ENCODE results near the gene SEC22C. TPM values are rescaled to one million over a fixed set of nuclear protein-coding genes. Genes with fewer than 3 reads are reported as not detected.

Gene SEC22C
- total RNA-seq, 1 donor from 2014 or later = 39.6 TPM

DNA sequence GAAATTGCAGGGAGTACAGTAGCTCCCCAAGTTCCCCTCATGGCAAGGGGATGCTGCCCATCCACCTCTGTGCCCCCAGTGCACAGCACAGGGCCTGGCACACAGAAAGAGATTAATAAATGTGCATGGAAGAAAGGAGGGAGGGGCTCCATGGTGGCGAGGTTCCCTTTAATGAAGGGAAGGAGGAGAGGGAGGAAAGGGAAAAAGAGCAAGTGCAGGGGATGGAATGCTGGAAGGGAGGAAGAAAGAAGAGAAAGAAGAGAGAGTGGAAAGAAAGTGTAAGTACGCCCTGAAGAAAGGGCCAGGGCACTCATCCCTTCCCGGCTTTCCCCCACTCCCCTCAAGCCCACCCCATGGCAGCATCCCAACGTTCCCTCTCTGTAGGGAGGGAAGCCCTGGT lies 80.9 kb downstream of the SEC22C start:
- intact Hi-C loops (cut with micrococcal nuclease) = loop anchor here (1.0 to 5.0 kb wide), 2 partner anchors 39 to 101 kb away; partner anchors contain the start of gene NKTR
- no peak for DNase-seq
- H3K27me3 Mint-ChIP-seq = peaks cover 61% of the 10 kb centered on the region
- no peaks in the 10 kb centered on the region for H3K36me3 Mint-ChIP-seq (ENCODE audit: low read depth)
- H3K9me3 Mint-ChIP-seq = no peaks in the 10 kb centered on the region
- H3K4me1 Mint-ChIP-seq = peaks cover 17% of the 10 kb centered on the region
- no peak overlapping the region for H3K27ac Mint-ChIP-seq
- peak overlapping the region; percentile 93 for H3K4me3 Mint-ChIP-seq

DNA sequence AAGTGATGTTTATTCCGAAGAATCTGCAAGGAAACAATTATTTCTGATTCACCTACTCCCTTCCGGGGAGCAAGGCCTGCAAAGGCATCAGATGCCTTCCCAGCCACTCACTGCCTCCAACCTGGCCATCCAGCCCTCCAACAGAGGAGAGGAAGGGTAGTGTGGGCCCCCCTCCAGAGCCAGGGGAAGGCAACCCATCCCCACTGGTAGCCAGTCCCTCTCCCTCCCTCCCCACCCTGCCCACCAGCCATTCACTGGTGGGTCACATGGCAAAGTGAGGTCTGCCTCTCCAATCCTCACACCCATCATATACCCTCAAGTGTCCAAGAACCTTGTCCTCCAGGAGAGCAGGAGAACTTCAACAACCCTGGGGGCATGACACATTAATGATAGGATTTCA lies 81.7 kb downstream of the SEC22C start:
- Mint-ChIP-seq H3K36me3 (ENCODE audit: low read depth) (no peaks in the 10 kb centered on the region), H3K9me3 (no peaks in the 10 kb centered on the region), H3K27ac (no peak overlapping the region), H3K4me3 (no peak overlapping the region), H3K4me1 (peaks cover 17% of the 10 kb centered on the region), H3K27me3 (peaks cover 61% of the 10 kb centered on the region)
- intact Hi-C loops (cut with micrococcal nuclease) = loop anchor here (5.0 kb wide), 1 partner anchor 102 kb away; the partner anchor contains the start of gene NKTR
- DNase-seq = no peak

DNA sequence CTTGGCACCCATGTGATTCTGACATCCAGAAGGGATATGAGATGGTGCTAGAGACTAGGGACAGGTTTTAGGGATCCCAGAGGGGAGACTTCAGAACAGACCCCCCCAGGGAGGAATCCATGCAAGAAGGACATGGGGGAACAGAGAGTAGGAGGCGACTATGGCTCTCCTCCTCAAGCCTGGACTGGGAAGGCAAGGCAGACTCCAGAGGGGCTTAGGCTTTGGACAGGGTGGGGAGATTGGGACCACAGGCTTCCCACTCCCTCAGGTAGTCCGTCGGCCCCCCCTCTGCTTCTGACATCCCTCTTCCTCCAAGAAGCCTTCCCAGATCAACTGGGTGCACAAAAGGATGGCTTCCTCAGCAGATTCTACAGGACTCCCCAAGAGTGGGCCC lies 82.3 kb downstream of the SEC22C start:
- Mint-ChIP-seq H3K27ac (no peak overlapping the region), H3K27me3 (peaks cover 61% of the 10 kb centered on the region), H3K4me3 (no peak overlapping the region), H3K9me3 (no peaks in the 10 kb centered on the region), H3K4me1 (peaks cover 17% of the 10 kb centered on the region), H3K36me3 (ENCODE audit: low read depth) (no peaks in the 10 kb centered on the region)
- intact Hi-C loops (cut with micrococcal nuclease) = no loop called here
- DNase-seq = no peak

DNA sequence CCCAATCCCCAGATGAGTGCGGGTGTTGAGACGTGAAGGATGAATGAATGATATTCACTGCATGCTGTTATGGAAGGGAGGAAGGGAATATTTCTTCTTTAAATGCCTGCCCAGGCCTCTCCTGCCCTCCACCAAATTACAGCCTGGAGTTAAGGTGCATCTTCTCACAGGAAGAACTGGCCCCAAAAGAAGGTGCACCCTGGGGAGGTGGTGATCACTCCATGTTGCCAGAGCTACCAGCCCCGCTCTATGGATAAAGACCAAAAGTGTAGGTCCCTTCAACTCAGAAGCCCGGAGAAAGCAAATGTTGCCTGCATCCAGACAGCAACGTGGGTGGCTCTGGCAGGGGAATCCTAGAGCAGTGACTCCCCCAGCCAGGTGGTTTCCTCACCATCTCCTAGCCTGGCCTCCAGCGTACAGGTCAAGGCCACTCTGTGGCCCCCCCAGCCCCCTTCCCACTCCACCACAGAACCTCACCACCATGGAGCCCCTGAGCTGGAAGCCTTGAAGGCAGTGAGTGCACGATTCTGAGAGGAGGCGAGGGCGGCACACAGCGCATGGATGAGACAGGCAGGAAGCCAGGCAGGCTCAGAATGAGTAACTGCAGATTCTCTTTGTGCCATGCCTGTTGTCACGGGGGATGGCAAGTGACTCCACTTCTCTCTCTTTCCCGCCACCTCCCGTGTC lies 82.8 kb downstream of the SEC22C start:
- no peak overlapping the region for H3K4me3 Mint-ChIP-seq
- no peak for DNase-seq
- no peaks in the 10 kb centered on the region for H3K9me3 Mint-ChIP-seq
- intact Hi-C loops (cut with micrococcal nuclease) = no loop called here
- H3K27me3 Mint-ChIP-seq = peaks cover 58% of the 10 kb centered on the region
- no peaks in the 10 kb centered on the region for H3K36me3 Mint-ChIP-seq (ENCODE audit: low read depth)
- peaks cover 17% of the 10 kb centered on the region for H3K4me1 Mint-ChIP-seq
- H3K27ac Mint-ChIP-seq = no peak overlapping the region

DNA sequence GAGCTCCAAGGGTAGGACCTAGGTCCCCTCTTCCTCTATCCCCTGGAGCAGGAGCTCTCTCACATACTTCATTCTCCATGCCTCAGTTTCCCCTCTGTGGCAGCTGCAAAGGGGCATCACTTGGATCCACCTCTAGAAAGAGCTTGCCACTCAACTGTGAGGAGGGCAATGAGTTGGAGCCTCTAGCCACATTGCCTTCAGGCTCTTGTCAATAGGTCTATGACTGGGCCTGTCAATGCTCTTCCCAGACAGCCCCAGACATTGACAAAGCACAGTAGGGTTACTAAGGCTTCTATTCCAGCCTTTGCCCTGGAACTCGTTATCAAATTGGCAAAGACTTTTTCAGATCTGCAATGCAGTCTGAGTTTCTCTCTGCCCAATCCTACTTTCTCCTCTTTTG lies 83.7 kb downstream of the SEC22C start:
- Mint-ChIP-seq H3K27me3 (peaks cover 51% of the 10 kb centered on the region), H3K36me3 (ENCODE audit: low read depth) (no peaks in the 10 kb centered on the region), H3K9me3 (no peaks in the 10 kb centered on the region), H3K27ac (no peak overlapping the region), H3K4me1 (peaks cover 12% of the 10 kb centered on the region), H3K4me3 (no peak overlapping the region)
- intact Hi-C loops (cut with micrococcal nuclease) = no loop called here
- DNase-seq = no peak

Other genes with a start within 250 kb of the SEC22C start
- not detected in 2 replicates for gene LYZL4, start 171.4 kb downstream of the SEC22C start, total RNA-seq
- 0.68 and 0.80 TPM in 2 replicates for gene VIPR1, start 79.3 kb downstream of the SEC22C start, total RNA-seq
- 66.6 and 66.8 TPM in 2 replicates for gene SS18L2, start 8.9 kb upstream of the SEC22C start, total RNA-seq
- 79.5 and 80.9 TPM in 2 replicates for gene NKTR, start 18.7 kb upstream of the SEC22C start, total RNA-seq
- gene ZBTB47, start 71.7 kb upstream of the SEC22C start, total RNA-seq = 1.0 and 1.1 TPM in 2 replicates
- gene KLHL40, start 103.6 kb upstream of the SEC22C start, total RNA-seq = not detected in 2 replicates
- not detected in 2 replicates for gene HHATL, start 120.8 kb upstream of the SEC22C start, total RNA-seq
- gene CCDC13, start 191.3 kb upstream of the SEC22C start, total RNA-seq = 0.16 TPM in 1 of 2 replicates, not detected in the other
- 88.6 and 91.6 TPM in 2 replicates for gene HIGD1A, start 222.5 kb upstream of the SEC22C start, total RNA-seq
- gene ACKR2, start 227.5 kb upstream of the SEC22C start, total RNA-seq = 0.42 and 0.69 TPM in 2 replicates

Measured in activated CD4-positive, alpha-beta T cell treated with anti-CD3 and anti-CD28 coated beads, Interleukin-2, amount 10 ng/mL, durations not matched to agents 24 days and 14 days (primary cell).